Panc1 (cell line): ENCODE results near the gene ARHGEF17.

Experiments
- CTCF ChIP-seq: fragments of 450-650 bp; IDR thresholded peaks from 2 replicates; pipeline ENCODE4 v1.5.1; 2017; ENCODE audit warnings: mild to moderate bottlenecking
- REST ChIP-seq, 2 experiments: IDR thresholded peaks; 2 replicates each; pipeline ENCODE4 v1.6.1; 2011 to 2012; ENCODE audit warnings: low read depth in 2 of 2, control low read depth in 1 of 2, low read length in 1 of 2, mild to moderate bottlenecking in 1 of 2, moderate library complexity in 1 of 2; ENCODE audit not compliant: insufficient read depth in 1 of 2
- SIN3A ChIP-seq: IDR thresholded peaks from 2 replicates; pipeline ENCODE4 v1.6.1; 2012; ENCODE audit warnings: low read depth, mild to moderate bottlenecking, low read length, moderate library complexity, borderline replicate concordance; ENCODE audit not compliant: insufficient read depth
- TCF7L2 ChIP-seq: IDR thresholded peaks from 2 replicates; pipeline ENCODE4 v1.6.1; 2011; ENCODE audit warnings: mild to moderate bottlenecking, low read depth, low read length, inconsistent platforms

- TF ChIP-seq CTCF (no peak), REST (IDR thresholded peaks at IDR 0.05; ENCODE audit: insufficient read depth in 1 of 2, low read depth in 2 of 2, low read length in 1 of 2) (no peak), SIN3A (no peak), TCF7L2 (no peak)
These were observed 29.8 kb downstream of the ARHGEF17 start for GRCh38 chr11:73337846-73338245.
